Measurements from ENCODE around the gene SYCE1L.
"Not testable (repeated sequence)": the region's sequence is repeated elsewhere in the genome, so short reads cannot be mapped to it uniquely, and the experiment has no call there.

SYCE1L gene, protein sequence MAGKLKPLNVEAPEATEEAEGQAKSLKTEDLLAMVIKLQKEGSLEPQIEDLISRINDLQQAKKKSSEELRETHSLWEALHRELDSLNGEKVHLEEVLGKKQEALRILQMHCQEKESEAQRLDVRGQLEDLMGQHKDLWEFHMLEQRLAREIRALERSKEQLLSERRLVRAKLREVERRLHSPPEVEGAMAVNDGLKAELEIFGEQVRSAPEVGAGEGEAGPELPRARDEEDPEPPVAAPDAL

DNA sequence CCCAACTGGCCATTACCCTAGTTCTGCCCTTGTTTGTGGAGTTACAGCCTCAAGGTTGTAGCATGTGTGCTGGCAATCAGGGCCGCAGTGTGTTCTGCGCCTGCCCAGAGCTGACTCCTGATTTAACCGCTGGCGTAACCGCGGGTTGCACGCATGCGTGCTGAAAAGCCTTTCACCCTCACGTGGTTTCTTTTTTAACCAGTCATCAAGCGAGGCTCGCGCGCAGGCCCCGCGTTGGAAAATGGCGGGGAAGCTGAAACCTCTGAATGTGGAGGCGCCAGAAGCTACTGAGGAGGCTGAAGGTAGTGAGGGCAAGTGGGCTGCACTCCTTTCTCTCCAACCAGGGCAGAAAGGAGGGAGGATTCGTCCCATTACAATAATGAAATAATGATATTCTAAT is at the start of gene SYCE1L:
TSS of gene SYCE1L (plus strand) at position 198 of the 400 bp plus-strand sequence. CDS start at position 242, 44 bp downstream.
- TF ChIP-seq, protein P1, sequence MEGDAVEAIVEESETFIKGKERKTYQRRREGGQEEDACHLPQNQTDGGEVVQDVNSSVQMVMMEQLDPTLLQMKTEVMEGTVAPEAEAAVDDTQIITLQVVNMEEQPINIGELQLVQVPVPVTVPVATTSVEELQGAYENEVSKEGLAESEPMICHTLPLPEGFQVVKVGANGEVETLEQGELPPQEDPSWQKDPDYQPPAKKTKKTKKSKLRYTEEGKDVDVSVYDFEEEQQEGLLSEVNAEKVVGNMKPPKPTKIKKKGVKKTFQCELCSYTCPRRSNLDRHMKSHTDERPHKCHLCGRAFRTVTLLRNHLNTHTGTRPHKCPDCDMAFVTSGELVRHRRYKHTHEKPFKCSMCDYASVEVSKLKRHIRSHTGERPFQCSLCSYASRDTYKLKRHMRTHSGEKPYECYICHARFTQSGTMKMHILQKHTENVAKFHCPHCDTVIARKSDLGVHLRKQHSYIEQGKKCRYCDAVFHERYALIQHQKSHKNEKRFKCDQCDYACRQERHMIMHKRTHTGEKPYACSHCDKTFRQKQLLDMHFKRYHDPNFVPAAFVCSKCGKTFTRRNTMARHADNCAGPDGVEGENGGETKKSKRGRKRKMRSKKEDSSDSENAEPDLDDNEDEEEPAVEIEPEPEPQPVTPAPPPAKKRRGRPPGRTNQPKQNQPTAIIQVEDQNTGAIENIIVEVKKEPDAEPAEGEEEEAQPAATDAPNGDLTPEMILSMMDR (IDR thresholded peaks at IDR 0.05; ENCODE audit: insufficient read depth, missing control alignments), result no peak
- no peak for DNase-seq (ENCODE audit: insufficient read length, low spot score)
- no peak for FAIRE-seq

- FAIRE-seq (no peak), DNase-seq (ENCODE audit: insufficient read length, low spot score) (no peak)
- TF ChIP-seq, protein P1 (IDR thresholded peaks at IDR 0.05; ENCODE audit: insufficient read depth, missing control alignments), result no peak
Measured at GRCh38 chr16:77157346-77158058, 41.7 kb upstream of the SYCE1L start.

DNA sequence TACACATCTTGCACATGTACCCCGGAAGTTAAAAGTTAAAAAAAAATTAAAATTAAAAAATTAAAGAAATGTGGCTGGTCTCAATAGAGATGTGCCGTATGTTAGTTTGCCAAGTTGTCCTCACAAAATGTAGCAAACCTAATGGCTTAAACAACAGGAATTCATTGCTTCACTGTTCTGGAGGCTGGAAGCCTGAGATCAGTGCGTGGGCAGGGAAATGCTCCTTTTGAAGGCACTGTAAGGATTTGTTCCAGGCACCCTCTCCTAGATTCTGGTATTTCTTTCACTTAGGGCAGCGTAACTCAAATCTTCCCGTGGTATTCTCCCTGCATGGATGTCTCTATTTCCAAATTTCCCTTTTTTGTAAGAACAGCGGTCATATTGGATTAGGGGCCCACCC is 40.9 kb upstream of the SYCE1L start:
- TF ChIP-seq, protein P1 (IDR thresholded peaks at IDR 0.05; ENCODE audit: insufficient read depth, missing control alignments), result no peak
- no peak for DNase-seq (ENCODE audit: insufficient read length, low spot score)
- FAIRE-seq, result no peak

DNA sequence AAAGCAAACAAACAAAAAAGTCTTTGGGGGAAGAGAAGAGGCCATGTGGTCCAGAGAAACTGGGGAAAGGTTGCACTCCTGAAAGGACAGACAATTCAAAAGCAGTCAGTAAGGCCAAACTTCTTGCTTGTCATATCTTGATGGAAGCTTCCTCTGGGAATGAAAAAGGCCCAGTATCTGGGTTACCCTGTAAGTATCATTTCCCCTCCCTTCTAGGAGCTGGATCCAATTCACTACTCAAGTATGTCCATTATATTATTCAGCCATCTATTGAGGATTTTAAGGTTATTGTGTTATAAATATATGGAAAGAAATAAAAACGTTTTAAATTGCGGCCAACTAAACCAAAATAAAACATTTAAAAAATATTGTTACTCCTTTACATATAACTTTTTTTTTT is 34.2 kb upstream of the SYCE1L start:
- FAIRE-seq, result no peak
- DNase-seq (ENCODE audit: insufficient read length, low spot score), result no peak
- TF ChIP-seq, protein P1 (IDR thresholded peaks at IDR 0.05; ENCODE audit: insufficient read depth, missing control alignments), result no peak

- FAIRE-seq; DNase-seq (ENCODE audit: insufficient read length, low spot score): not testable (repeated sequence)
Measured at GRCh38 chr16:77165536-77166236, 33.5 kb upstream of the SYCE1L start.

GRCh38 chr16:77166726-77167125 is 32.5 kb upstream of the SYCE1L start:
- DNase-seq (ENCODE audit: insufficient read length, low spot score) (no peak), FAIRE-seq (no peak)
- TF ChIP-seq, protein P1 (IDR thresholded peaks at IDR 0.05; ENCODE audit: insufficient read depth, missing control alignments), result no peak

GRCh38 chr16:77168901-77169300 is 30.3 kb upstream of the SYCE1L start:
- FAIRE-seq (no peak), DNase-seq (ENCODE audit: insufficient read length, low spot score) (no peak)
- TF ChIP-seq, protein P1 (IDR thresholded peaks at IDR 0.05; ENCODE audit: insufficient read depth, missing control alignments), result no peak
